Amygdala (tissue), 56 donors: ENCODE data around the gene VAV2.

Experiments used
- DNase-seq, 56 donors: peaks; one replicate each; lab custom pipeline; 2025; lab: John Stamatoyannopoulos, UW

VAV2 gene

DNA sequence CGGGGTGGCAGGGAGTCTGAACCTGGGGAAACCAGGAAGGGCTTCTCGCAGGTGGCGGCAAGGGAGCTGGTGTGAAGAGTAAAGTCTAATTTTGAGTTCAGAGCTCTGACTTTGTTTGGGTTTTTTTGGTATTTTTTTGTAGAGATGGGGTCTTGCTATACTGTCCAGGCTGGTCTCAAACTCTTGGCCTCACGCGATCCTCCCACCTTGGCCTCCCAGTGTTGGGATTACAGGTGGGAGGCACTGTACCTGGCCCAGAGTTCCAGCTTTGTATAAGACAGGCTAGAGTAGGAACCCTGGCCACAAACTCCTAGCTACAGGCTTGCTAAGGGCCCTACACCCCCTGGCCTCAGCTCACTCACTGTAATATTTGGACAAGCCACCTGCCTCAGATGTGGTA, 148.9 kb downstream of the VAV2 start:
- DNase-seq = no peak

DNA sequence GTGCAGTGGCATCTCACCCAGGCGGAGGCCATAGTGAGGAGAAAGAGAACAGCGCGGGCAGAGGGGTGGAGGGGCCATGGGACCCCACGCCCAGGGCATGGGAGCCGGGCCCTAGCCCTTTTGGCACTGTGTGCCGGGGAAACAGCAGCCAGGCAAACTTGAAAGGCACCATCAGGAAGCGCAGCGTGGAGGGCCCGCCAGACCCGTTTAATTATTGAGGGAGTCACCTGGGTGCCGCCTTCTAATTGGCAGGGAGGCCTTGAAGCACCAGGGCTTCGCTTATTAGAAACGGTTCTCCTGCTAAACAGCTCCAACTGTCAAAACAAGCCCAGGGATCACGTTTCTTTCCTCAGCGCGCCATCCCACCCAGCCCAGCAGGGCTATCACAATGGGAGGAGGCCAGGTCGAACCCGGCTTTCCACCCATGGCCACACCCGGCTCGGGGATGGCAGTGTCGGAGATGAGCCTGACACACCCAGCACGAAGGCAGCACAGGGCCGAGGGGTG, 149.3 kb downstream of the VAV2 start:
- DNase-seq = no peak

DNA sequence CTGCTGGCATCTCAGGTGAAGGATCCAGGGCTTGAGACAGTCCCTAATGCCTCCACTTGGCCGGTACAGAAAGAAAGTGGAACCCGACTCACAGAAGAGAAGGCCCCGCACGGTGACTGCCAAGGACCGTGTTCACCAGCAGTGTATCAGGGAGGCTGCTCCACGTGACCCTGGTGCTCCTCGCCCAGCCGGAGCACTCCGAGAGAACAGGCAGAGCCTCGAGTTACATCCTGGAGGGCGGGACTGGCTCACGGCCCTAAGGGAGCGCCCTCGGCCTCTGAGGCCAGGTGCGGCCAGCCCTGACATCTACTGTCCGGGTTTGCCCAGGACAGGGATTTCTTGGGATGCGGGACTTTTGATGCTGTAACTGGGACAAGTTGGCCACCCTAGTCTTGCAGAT, 149.9 kb downstream of the VAV2 start:
- no peak for DNase-seq

DNA sequence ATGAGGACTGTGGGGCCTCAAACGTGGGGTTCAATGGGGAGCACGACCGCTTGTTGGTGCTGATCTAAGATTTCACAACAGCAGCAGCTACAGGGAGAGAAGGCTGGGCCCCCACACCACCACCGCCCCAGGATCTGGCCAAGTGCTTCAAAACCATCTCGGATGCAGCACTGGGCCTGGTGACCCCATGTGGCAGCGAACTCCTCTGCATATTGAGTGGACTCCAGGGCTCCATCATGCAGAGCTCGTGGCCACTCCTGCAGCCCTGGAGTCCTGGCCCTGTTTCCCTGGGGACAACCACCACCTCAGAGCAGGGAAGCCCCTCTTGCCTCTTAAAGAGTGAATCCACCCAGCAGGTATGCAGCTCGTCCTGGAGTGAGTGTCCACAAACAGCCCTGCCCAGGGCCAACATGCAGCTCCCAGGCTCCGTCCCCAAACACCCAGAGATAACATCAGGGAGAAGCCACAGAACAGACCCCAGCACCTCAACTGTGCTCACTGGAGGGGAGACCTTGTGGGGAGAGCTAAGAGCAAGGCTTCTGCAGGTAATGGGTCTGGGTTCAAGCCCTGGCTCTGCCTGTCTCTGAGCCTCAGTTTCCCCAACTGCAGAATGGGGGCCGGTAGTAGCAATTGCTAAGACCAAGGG, 150.8 kb downstream of the VAV2 start:
- no peak for DNase-seq

DNA sequence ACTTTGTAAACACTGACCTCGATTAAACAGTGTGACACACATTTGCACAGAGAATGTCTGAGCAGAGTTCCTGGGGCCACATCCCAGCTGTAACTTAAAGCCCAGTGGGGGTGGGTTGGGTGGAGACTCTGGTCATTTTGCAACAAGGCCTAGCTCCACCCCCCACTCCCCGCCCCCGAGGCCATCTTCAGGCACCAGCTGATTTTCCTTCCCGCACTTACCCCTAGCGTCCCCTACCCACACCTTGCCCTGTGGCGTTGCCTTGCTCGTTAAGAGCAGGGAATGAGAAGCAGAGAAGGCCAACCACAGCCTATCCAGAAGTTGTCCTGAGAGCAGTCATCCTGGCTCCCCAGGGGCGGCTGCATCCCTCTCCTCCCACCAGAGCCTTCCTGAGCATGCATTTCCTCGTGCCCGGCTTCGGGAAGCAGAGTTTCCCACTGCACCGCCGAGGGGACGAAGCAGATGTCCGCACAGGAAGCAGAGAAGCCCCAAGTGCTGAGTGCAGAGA, 152.2 kb downstream of the VAV2 start:
- no peak for DNase-seq

DNA sequence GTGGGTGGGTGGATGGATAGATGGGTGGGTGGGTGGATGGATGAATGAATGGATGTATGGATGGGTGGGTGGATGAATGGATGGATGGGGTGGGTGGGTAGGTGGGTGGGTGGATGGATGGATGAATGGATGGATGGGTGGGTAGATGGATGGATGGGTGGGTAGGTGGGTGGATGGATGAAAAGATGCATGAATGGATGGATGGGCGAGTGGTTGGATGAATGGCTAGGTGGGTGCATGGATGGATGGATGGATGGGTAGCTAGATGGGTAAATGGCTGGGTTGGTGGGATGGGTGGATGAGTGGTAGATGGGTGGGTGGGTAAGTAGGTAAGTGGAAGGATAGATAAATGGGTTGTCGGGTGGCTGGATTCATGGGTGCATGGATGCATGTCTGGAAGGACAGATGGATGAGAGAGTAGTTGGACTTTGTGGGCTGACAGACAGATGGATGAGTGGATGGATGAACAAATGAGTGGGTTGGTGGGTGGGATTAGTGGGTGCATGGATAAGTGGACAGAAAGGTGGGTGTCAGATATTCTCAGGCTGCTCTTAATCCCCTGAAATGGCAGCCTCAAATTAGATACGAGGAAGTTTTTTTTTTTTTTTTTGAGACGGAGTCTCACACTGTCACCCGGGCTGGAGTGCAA, 153.1 kb downstream of the VAV2 start:
- no peak for DNase-seq

DNA sequence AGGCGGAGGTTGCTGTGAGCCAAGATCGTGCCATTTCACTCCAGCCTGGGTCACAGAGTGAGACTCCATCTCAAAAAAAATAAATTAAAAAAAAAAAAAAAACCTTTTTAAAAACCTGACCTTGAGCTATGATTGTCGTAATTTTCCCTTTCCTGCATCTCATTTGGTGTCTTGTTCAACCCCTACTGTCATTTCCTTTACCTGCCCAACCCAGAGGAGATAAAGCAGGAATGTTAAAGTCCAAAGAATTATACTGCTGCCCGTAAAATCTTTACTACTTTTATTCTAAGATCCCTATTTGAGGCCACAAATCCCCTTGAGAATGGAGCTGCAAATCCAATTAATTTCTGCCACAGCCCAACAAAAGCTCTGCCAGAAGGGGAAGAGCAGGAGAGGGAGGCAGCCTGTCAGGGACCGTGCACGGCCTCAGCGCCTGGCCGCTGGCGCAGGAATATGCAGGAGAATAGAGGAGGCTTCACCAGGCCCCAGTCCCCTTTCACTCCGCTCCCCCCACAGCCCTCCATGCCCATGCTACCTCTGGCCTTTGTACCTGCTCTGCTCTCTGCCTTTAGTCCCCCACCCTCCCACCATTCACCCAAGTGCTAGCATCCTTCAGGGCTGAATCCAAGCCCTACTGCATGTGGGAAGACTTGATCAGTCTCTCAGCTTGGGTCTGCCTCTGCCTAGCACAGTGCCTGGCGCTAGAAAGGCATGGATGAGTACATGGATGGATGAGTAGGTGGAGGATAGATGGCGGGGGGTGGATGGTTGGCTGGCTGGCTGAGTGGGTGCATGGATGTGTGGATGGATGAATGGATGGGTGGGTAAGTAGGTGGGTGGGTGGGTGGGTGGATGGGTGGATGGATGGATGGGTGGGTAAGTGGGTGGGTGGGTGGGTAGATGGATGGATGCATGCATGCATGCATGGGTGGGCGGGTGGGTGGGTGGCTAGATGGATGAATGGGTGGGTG, 154.2 kb downstream of the VAV2 start:
- DNase-seq = no peak

DNA sequence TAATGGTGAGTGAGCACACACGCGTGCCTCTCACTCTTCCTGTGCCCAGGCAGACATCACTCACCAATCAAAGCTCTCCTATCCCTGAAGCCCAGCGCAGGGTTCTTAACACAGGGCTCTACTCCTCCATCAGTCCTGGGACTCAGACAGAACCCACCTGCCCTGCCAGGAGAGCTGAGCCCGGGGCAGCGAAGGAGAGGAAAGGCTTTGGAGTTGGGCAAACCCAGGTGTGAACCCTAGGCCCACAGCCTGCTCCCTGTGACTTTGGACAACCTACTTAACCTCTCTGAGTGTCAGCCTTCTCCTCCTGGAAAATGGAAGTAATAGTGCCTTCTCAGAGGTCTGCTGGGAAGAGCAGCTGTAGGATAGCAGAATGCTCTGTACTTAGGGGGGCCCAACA, 155.3 kb downstream of the VAV2 start:
- DNase-seq = no peak

DNA sequence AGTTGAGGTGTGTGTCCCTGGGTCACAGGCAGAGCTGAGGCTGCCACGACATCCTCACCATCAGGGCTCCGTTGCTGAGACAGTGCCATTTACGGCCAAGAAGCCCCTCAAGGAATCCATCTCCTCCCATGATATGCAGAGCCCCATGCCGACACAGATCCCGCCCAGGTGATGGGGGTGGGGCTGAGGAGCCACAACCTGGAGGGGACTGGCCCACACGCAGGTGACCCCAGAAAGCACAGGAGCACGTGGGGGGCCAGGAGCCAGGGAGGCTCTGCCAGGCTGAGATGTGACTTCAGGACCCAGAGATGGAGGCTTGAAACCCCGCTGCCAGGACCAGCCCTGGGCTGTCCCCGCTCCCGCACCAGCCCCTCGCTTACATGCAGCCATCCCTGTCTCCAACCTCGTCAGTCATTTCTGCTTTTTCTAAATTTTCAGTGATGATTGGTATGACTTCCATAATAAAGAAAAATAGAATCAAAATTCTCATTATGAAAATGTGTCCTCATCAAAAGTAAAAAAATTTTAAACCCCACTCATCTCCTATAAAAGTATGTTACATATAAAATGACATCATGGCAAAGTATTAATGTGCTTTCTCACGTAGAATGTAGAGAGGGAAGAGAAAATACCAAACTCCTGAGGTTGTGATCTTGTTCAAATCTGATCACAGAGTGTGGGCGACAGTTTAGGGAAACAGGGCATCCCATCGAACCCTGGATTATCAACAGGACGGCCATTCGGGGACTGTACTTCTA, 155.9 kb downstream of the VAV2 start:
- DNase-seq = no peak

DNA sequence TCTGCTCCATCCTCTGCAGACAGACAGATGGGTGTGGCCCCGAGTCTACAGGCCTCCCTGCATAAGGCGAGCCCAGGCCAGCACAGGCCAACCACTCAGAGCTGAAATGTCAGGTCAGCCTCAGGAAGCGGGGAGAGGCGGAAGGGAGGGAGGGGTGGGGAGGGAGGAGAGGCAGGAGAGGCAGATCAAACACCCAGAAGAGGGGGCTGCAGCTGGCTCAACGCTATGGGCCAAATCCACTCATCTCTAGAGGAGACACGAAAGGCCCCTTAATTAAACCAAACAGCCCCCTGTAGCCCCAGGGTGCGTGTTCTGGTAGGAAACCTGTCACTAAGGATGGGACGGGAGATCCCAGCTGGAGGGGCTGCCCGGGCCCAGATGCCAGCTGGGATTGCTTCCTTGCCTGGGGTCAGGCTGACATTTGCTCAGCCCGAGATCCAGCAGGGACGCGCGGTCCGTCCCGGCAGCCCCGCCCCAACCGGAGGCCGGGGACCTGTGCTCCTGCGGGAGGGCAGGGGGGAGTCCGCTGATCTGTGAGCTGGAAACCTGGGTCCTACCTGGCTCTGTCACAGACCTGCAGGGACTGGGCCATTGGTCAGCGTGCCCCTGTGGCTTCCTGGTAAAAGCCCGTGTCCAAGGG, 156.7 kb downstream of the VAV2 start:
- DNase-seq = no peak

DNA sequence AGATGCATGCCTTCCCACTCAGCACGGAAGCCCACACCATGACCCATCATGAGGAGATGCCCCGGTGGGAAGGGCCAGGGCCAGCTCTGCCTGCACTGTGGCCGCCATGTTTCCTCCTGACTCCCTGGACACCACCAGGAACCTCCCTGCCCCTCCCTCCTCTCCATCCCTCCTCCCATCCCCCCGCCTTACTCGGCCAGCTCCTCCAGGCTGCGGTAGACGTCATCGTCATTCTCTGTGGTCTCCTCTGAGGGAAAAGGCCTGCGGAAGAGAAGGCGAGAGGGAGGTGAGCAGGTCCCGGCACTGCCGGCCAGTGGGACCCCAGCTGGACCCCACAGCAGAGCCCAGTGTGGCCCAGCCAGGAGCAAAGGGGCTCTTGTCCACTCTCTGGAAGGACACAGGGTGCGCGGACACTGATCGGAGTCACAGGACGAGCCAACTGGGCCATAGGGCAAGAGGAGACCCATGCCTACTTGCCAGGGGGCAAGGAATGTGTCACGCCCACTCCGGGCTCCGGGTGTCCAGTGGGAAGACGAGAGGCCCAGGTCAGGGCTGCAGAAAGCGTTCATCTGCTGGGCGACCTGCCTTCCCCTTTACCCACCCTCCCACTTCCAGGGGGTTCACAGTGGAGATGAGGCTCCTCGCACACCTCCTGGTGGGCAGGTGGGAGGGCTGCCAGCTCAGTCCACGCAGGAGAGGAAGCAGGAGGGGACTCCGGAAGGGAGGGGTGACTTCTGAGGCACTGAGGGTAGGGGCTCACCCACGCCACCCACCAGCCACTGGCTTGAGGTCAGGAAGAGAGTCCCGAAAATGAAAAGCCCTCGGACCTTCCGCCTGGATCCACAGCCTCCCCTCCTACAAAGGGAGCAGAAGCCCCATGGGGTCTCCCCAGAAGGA, 157.8 kb downstream of the VAV2 start:
- no peak for DNase-seq

DNA sequence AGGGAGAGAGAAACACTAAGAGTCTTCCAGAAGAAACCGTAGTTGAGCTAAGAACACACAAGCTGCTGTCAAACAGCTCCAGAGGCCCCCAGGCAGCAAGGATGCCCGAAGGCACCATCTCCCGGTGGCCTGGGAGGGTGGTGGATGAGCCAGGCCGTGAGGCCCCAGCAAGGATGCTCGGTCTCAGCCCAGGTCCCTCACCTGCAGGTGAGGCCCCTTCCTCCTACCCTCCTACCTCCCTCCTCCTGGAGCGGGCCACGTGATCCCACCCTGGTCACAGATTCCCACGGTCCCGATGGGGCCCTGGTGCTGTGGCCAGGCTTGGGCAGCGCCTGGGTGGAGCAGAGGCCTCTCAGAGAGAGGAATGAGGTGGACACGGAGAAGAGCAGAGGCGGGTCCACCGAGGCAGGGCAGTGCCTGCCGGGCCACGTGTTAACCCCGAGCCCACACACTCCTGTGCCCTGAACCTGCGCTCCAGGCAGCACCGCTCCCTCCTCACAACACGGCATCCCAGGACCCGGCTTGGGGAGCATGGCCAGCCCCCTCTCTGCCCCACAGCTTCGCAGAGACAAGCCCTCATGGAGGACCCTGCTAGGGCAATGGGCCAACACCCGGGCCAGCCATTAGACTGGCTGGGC, 158.6 kb downstream of the VAV2 start:
- DNase-seq = no peak

DNA sequence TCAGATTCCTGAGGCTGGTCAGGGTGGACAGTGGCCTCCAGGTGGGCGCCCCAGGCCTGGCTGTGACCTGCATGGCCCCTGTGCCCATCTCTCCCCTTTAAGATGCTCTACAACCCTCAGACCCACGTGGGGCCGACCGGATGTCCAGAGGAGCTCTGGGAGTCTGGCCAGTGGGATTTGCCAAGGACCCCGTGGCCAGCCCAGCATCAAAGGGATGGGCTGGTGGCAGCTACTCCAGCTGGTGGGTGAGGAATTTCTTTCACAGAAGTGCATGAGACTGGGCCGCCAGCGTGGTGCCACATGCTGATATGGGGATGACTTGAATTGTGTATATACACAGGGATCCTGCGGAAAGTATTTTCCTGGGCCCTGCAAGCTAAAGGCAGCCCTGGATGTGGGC, 159.2 kb downstream of the VAV2 start:
- DNase-seq = peak in 16 of 56 donors; percentile 12 to 56 (median 44)

DNA sequence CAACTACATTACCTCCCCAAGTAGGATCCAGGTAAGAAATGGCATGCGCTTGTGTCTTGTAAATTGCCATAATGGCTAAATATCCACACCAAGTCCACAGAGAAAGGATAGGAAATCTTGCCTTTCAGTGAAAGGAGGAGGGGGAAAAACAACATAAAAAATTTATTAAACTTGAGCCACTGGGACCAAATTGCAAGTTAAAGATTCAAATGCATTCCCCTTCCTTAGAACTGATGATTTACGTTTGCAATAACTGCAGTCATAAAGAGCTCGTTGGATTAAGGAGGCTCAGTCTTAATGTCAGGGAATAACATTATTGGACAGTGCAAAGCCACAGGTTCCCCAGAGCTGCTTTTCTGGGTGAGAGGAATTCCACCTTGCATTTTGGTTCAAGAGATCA, 161.4 kb downstream of the VAV2 start:
- no peak for DNase-seq

DNA sequence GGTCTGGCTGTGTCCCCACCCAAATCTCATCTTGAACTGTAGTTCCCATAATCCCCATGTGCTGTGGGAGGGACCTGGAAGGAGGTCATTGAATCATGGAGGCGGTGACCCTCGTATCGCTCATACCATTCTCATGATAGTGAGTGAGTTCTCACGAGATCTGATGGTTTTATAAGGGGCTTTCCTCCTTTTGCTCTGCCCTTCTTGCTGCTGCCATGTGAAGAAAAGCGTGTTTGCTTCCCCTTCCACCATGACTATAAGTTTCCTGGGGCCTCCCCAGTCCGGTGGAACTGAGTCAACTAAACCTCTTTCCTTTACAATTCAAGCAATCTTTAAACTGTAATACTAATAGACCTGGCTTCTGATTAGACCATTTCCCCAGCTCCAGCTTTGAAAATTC, 161.8 kb downstream of the VAV2 start:
- no peak for DNase-seq

DNA sequence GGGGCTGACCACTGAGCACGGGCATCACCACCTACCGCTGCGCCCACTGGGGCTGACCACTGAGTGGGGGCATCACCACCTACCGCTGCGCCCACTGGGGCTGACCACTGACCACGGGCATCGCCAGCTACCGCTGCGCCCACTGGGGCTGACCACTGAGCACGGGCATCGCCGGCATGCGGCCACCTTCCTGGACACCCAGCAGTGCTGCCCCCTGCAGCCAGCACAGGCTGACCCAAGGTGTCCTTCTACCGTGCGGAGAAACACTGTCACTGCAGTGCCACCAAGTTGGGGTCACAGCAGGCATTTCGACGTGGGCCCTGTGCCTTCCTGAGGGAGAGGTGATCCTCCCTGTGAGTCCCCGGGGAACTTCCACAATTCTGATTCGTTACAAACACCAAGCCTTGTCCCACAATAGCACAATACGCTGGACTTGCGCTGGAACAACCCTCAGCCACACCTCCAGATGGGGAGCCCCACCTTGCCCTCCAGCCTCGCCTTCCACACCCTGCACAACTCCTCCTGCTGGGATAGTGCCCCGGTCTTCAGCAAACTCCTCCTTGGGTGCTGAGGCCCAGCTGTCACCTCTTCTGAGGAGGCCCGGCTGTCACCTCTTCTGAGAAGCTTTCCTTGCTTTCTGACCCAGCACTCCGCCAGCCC, 163.7 kb downstream of the VAV2 start:
- DNase-seq = no peak

DNA sequence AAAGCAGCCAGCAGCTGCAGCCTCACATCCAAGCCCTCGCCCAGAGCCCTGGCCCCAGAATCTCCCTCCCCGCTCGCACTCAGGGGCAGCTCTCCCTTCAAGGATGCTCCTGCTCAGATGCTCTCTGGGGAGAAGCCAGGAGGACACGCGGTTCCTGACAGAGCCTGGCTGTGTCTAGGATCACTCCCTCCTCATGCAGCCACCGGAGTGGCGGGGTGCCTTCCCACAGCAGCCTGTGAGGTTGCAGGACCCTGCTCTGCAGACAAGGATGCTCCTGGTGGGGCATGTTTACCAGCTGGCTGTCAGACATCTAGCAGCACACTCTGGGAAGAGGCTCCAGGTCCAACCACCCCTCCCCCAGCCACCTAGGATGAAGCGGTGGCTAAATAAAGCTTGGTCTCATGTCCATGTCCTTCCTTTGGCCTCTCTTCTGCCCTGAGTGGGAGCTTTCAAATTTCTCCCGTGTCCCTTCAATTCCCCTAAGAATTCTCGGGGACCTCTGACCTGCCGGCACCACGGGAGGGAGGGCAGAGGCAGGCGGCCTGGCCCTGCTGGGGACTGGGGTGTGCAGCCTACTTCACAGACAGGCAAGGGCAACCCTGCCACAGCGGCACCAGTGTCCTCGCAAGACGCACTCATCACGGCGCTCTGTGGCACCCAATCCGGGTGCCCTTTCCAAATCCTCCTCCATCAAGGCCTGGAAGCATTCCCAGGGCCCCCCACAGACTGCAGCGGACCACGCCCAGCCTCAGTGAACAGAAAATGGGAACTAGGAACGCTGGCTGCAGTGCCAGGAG, 165.6 kb downstream of the VAV2 start:
- DNase-seq = peak in 2 of 56 donors; percentile 9 to 11
